Measurements from ENCODE around the gene KCTD17.

DNA sequence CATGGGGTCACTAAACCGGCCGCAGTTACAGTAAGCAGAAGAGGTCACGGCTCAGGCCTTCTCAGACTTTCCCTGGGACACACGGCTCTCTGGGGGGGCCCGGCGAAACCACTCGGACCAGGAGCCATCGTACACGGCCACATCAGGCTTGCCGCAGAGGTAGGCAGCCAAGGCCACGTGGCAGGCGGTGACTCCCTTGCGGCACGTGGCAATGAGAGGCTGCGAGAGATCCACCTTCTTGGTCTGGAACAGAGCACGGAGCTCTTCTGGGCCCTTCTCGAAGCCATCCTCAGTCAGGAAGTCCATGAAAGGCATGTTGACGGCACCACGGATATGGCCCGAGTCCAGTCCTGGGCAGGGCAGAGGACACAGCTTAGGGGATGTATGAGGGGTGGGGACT, 40.6 kb upstream of the KCTD17 start:
- no peak for TF ChIP-seq EZH2 (IDR thresholded peaks at IDR 0.05; ENCODE audit: low read length, missing control alignments)
- TF ChIP-seq, protein P1, sequence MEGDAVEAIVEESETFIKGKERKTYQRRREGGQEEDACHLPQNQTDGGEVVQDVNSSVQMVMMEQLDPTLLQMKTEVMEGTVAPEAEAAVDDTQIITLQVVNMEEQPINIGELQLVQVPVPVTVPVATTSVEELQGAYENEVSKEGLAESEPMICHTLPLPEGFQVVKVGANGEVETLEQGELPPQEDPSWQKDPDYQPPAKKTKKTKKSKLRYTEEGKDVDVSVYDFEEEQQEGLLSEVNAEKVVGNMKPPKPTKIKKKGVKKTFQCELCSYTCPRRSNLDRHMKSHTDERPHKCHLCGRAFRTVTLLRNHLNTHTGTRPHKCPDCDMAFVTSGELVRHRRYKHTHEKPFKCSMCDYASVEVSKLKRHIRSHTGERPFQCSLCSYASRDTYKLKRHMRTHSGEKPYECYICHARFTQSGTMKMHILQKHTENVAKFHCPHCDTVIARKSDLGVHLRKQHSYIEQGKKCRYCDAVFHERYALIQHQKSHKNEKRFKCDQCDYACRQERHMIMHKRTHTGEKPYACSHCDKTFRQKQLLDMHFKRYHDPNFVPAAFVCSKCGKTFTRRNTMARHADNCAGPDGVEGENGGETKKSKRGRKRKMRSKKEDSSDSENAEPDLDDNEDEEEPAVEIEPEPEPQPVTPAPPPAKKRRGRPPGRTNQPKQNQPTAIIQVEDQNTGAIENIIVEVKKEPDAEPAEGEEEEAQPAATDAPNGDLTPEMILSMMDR (conservative IDR thresholded peaks at IDR 0.05 in 1 of 2, IDR thresholded peaks at IDR 0.05 in 1 of 2; ENCODE audit: low read depth in 1 of 2, low read length in 2 of 2) = no peak
